GM12892 (cell line): ENCODE measurements around the gene IL33.

Experiments
- POLR2A ChIP-seq: IDR thresholded peaks from 2 replicates; pipeline ENCODE4 v1.6.1; 2011; ENCODE audit warnings: low read depth, low read length, control low read depth
- POLR2AphosphoS5 ChIP-seq: IDR thresholded peaks from 2 replicates; pipeline ENCODE4 v1.6.1; 2011; ENCODE audit warnings: low read depth, low read length, control low read depth

GRCh38 chr9:6305954-6306563, 90.5 kb downstream of the IL33 start:
- TF ChIP-seq POLR2A (no peak), POLR2AphosphoS5 (no peak)
